ENCODE results near the gene TVP23C.
"Not testable (repeated sequence)": the region's sequence is repeated elsewhere in the genome, so short reads cannot be mapped to it uniquely, and the experiment has no call there.

DNA sequence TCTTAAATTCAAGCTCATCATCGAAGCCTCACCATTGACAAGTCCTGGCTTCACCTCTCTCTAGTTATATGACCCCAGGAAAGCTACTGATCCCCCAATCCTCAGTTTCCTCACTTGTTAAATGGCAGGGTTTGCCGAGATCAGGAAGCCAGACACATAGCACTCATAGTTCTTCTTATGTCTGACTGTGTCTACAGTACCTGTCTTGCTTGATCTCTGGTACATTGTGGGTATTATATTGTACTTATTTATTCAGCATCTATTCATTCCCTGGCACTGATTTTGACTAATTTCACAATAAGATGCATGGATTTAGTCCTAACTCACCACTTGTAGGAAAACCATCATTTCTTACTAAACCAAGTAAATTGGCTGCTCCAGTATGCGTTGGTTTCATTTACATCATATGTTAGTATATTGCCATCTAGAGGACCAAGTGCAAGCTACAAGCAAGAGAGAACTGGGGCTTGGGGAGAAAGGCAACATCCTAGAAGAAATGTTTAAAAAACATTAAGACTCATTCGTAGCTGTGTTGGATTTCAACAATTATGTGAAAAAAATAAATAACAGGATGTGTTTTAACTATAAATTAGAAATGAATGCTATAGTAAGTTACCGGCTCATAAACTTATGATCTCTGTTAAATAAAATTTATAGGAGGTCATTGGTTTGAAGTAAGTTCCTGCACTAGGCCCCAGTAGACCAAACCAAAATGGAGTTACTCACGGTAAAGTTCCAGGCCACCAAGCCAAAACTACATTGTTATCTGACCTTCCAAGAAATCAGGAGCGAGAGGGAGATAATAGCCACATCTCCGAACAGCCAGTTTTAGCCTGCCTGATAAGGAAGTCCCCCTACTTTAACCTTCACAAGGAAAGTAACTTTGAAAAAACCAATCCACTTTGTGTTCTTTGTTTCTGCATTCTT is 36.7 kb downstream of the TVP23C start:
- TF ChIP-seq, protein P1, sequence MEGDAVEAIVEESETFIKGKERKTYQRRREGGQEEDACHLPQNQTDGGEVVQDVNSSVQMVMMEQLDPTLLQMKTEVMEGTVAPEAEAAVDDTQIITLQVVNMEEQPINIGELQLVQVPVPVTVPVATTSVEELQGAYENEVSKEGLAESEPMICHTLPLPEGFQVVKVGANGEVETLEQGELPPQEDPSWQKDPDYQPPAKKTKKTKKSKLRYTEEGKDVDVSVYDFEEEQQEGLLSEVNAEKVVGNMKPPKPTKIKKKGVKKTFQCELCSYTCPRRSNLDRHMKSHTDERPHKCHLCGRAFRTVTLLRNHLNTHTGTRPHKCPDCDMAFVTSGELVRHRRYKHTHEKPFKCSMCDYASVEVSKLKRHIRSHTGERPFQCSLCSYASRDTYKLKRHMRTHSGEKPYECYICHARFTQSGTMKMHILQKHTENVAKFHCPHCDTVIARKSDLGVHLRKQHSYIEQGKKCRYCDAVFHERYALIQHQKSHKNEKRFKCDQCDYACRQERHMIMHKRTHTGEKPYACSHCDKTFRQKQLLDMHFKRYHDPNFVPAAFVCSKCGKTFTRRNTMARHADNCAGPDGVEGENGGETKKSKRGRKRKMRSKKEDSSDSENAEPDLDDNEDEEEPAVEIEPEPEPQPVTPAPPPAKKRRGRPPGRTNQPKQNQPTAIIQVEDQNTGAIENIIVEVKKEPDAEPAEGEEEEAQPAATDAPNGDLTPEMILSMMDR (IDR thresholded peaks at IDR 0.05; ENCODE audit: low read length), result peak; percentile 44; the same call in 1 of the 2 replicates
- not testable (repeated sequence) for TF ChIP-seq EZH2 (IDR thresholded peaks at IDR 0.05; ENCODE audit: borderline replicate concordance, low read length)
